Fibroblast of skin of abdomen (primary cell): ENCODE measurements around the gene IZUMO1.
"Not testable (repeated sequence)": the region's sequence is repeated elsewhere in the genome, so short reads cannot be mapped to it uniquely, and the experiment has no call there.

ENCODE experiments used
- DNase-seq: peaks from one replicate; pipeline ENCODE4 v3.0.0-alpha.2; 2013

The IZUMO1 gene

GRCh38 chr19:48713041-48713863 is 33.5 kb downstream of the IZUMO1 start:
- DNase-seq, result no peak

GRCh38 chr19:48711106-48711662 is 35.5 kb downstream of the IZUMO1 start:
- DNase-seq, result no peak

DNA sequence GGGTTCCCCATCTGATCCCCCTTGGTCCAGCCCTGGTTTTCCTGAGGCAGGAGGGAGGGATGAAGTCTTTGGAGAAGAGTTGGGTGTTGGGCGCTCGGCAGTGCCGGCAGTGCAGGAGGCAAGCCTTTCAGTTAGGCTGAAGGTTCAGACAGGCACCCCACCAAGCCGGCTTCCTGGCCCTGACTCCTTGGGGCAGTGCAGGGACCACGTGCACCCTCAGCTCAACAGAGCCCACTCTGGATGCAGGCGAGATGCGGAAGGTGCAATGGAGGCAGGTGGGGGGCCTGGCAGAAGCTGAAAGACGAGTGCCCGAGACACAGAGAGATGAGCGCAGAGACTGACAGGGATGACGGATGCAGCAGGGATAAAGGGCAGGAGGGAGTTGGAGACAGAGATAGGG is 38.2 kb downstream of the IZUMO1 start:
- DNase-seq, result no peak

- peak; percentile 59 for DNase-seq
Observed at GRCh38 chr19:48705431-48705830, 41.3 kb downstream of the IZUMO1 start.

DNA sequence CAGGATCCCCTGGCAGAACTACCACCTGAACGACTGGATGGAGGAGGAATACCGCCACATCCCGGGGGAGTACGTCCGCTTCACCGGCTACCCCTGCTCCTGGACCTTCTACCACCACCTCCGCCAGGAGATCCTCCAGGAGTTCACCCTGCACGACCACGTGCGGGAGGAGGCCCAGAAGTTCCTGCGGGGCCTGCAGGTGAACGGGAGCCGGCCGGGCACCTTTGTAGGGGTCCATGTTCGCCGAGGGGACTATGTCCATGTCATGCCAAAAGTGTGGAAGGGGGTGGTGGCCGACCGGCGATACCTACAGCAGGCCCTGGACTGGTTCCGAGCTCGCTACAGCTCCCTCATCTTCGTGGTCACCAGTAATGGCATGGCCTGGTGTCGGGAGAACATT is 43.4 kb downstream of the IZUMO1 start:
- DNase-seq, result no peak

- DNase-seq, result no peak
Observed at GRCh38 chr19:48702701-48703100, 44.0 kb downstream of the IZUMO1 start.

- DNase-seq, result peak; percentile 73
Observed at GRCh38 chr19:48698046-48698445, 48.7 kb downstream of the IZUMO1 start.

DNA sequence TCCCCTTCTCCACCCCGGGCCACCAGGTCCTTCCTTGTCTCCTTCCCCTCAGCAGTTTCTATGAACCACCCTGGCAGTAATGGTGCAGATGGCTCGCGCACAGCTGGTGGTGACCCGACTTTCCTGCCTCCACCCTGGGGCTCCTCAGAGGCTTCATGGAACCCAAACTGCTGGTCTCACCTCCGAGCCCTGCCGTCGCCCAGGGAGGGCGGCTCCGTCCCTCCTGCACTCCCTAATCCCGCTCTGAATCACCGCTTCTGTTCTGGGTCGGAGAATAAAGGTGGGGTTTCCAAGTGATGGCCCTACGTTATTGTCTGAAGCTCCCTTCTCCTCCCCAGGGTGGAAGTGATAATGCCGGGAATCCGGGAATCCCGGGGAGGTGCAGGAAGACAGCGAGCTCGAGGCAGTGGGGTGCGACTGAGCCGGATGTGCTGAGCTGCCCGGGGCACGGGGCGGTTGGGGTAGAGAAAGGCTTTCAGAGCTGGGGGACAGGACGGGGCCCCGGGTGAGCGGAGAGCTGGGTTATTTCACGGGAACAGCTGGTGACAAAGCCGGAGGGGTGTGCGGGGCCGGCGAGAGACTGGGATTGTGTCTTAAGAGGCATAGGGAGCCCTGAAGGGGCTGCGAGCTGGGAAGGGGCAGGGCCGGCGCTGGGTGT is 50.2 kb downstream of the IZUMO1 start:
- DNase-seq, result no peak

GRCh38 chr19:48695743-48696352 is 50.9 kb downstream of the IZUMO1 start, which contains the start of gene FUT2:
Gene FUT2 (plus strand): TSS chr19:48695971. CDS start chr19:48702957, 6,986 bp downstream.
- no peak for DNase-seq

DNA sequence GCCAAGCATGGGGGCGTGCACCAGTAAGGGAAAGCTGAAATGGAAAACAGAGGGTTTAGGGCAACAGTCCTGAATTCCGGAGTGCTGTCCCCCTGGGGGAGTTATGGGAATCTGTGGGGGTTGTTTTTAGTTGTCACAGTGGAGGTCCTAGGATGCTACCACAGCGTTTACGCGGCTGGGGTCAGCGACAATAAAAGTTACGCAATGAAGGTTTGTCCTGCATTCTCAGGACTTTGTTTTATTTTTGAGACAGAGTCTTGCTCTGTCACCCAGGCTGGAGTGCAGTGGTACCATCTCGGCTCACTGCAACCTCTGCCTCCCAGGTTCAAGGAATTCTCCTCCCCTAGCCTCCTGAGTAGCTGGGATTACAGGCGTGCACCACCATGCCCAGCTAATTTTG is 53.1 kb downstream of the IZUMO1 start:
- not testable (repeated sequence) for DNase-seq
